Activated naive CD4-positive, alpha-beta T cell treated with anti-CD3 and anti-CD28 coated beads, Interleukin-2, amount 10 ng/mL, durations not matched to agents 5 hours and 36 hours (primary cell): ENCODE data around the gene MUSTN1. TPM values are rescaled to one million over a fixed set of nuclear protein-coding genes. Genes with fewer than 3 reads are reported as not detected.

Experiments
- microRNA-seq: library from miRNA; unstranded; fragments of <30 nt; microRNA quantifications from one replicate; pipeline ENCODE4 v1.2.0, GENCODE V29; 2022; ENCODE audit warnings: borderline microRNAs expressed, borderline replicate concordance
- total RNA-seq, 2 experiments: library from RNA; stranded (reverse); gene quantifications; one replicate each; pipeline ENCODE4 v1.2.3, GENCODE V29; 2021

The MUSTN1 gene
- total RNA-seq = 1 to 10 TPM; 1.7 to 2.5 TPM

DNA sequence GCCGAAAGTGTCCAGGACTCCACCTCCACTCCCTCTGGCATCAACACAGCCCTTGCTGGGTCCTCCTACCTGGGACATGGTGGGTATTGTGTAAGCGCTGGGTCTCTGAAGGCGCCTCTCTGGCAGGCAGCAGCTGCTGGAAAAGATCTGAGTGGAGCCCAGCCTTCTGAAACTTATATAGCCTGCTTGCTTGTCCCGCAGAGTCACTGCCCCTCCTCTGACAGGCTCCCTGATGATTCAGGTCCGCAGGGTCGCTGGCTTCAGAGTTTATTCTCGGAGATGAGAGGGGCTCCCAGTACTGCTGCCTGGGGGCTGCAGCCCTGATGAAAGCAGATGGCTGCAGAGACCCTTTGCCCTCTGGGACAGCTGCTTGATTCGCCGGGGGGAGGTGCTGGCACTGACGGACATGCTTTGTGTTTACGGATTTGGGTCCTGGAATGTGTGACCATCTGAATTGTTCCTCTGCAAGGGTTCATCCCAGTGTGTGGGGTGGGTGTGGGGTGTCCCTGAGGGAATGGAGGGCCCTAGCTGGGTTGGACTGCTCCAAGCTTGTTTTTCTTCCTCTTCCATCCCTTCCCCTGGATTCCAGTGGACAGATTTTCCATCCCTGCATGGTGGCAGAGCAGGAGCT, at the start of gene MUSTN1:
TSS of gene MUSTN1 (minus strand) at position 149 of the 631 bp plus-strand sequence. CDS start at position 78, 71 bp downstream.

DNA sequence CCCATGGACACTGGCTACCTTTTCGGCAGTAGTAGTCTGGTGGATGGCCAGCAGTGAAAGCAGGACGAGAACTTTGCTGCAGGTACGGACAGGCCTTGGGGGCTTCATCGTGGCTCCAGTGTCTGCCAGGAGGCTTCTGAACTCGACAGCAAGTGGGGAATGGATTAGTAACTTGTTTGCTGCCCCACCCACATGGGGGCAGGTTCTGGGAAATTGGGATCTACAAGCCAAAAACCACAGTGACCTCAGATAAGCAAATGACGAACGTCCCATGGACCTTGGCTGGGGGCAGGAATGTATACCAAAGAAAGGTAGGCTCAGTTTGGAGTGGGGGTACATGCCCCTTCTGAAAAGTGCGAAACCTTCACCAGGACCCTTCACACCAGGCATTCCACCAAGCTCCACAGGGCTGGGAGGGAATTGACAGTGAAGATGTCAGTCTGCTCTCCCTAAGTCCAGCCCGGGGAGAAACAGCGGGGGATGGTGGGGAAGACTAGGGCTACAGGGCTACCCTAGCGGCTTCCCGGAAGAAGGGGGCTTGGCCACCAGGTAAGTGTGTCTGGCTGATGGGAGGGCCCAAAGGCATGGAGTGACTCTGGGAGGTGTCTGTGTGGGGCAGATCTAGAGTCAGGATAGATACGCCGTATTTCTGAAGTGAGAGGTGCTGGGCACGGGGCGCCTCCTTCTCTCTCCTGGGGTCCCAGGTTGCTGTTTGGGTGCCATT, 4.1 kb downstream of the MUSTN1 start, which contains the start of gene ITIH4:
TSS of gene ITIH4 (minus strand) at position 138 of the 724 bp plus-strand sequence. CDS start at position 108, 30 bp downstream.

GRCh38 chr3:52794612-52795099, 40.2 kb downstream of the MUSTN1 start, which contains the start of gene ITIH3:
TSS of gene ITIH3 (plus strand) at chr3:52794796. CDS start at chr3:52794804, 8 bp downstream.

Small RNA genes within 50 kb of the gene (microRNA-seq; reads per million reads assigned to microRNA genes)
- not detected for gene MIR8064

Other genes starting within 250 kb of the MUSTN1 start
- gene PBRM1, start 149.1 kb downstream of the MUSTN1 start, total RNA-seq = 10 to 100 TPM; 81.3 to 81.5 TPM
- gene GNL3, start 149.0 kb downstream of the MUSTN1 start, total RNA-seq = 10 to 100 TPM; 71.3 to 72.0 TPM
- gene GLT8D1, start 129.2 kb downstream of the MUSTN1 start, total RNA-seq = 10 to 100 TPM; 39.6 to 41.7 TPM
- 10 to 100 TPM; 92.3 to 98.5 TPM for gene SPCS1, start 128.9 kb downstream of the MUSTN1 start, total RNA-seq
- gene NEK4, start 64.1 kb downstream of the MUSTN1 start, total RNA-seq = 10 to 100 TPM; 16.5 to 18.7 TPM
- not detected for gene ITIH1, start 57.4 kb downstream of the MUSTN1 start, total RNA-seq
- not detected for gene ITIH3, start 40.2 kb downstream of the MUSTN1 start, total RNA-seq
- gene ITIH4, start 4.3 kb downstream of the MUSTN1 start, total RNA-seq = 10 to 100 TPM; 11.8 to 16.5 TPM
- gene STIMATE, start 62.5 kb upstream of the MUSTN1 start, total RNA-seq = 10 to 100 TPM; 22.4 to 24.8 TPM
- gene SFMBT1, start 211.1 kb upstream of the MUSTN1 start, total RNA-seq = 10 to 100 TPM; 31.7 to 32.3 TPM